ENCODE results near the gene AKAP3. TPM values are rescaled to one million over a fixed set of nuclear protein-coding genes. Genes with fewer than 3 reads are reported as not detected.

Gene AKAP3
- total and polyA plus RNA-seq, 12 donors = 0.40 to 7.4 (median 2.5) TPM

DNA sequence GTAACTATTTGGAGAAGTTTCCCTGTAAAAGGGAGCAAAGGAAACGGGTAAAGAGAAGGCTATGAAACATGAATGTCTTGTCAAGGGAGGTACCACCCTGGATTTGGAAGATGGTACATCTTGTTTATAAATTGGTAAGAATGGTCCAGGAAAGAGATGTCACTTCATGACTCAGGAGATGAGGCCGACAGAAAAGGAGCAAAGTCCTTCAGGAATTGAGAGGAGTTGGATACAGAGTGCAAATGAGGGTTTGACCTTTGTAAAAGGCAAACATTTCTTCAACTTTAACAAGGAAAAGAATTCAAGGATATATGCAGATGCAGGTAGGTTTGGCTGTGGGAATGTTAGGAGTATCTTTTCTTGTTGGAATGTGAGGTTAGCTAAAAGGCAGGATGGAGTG, 30.9 kb upstream of the AKAP3 start:
- H3K36me3 ChIP-seq (replicated peaks in 1 of 2) = peaks cover 0 to 20% of the 10 kb centered on the region in 2 donors
- no peak for DNase-seq
- no peaks in the 10 kb centered on the region for H3K27me3 ChIP-seq
- no peak overlapping the region for H3K4me3 ChIP-seq
- intact Hi-C loops (cut with DNase I) = no loop called here
- H3K4me1 ChIP-seq (replicated peaks in 1 of 2) = no peaks in the 10 kb centered on the region
- TF ChIP-seq, protein P1, sequence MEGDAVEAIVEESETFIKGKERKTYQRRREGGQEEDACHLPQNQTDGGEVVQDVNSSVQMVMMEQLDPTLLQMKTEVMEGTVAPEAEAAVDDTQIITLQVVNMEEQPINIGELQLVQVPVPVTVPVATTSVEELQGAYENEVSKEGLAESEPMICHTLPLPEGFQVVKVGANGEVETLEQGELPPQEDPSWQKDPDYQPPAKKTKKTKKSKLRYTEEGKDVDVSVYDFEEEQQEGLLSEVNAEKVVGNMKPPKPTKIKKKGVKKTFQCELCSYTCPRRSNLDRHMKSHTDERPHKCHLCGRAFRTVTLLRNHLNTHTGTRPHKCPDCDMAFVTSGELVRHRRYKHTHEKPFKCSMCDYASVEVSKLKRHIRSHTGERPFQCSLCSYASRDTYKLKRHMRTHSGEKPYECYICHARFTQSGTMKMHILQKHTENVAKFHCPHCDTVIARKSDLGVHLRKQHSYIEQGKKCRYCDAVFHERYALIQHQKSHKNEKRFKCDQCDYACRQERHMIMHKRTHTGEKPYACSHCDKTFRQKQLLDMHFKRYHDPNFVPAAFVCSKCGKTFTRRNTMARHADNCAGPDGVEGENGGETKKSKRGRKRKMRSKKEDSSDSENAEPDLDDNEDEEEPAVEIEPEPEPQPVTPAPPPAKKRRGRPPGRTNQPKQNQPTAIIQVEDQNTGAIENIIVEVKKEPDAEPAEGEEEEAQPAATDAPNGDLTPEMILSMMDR (IDR thresholded peaks at IDR 0.05) = no peak
- no peak for TF ChIP-seq POLR2A (IDR thresholded peaks at IDR 0.05)
- no peaks in the 10 kb centered on the region for H3K9me3 ChIP-seq (replicated peaks in 1 of 3)
- WGBS, 4 donors = 89 to 92% (median 91%) methylated on average over 2 of the region's 2 CpGs
- H3K27ac ChIP-seq = no peak overlapping the region

DNA sequence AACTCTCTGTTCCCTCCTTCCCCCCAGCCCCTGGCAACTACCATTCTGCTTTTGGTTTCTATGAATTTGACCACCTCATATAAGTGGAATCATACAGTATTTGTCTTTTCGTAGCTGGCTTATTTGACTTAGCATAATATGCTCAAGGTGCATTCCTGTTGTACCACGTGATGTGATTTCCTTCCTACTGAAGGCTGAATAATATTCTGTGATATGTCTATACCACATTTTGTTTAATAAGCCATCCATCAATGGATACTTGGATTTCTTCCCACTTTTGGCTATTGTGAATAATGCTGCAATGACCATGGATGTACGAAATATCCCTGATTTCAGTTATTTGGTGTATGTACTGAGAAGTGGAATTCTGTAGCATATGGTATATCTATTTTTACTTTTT, 16.4 kb upstream of the AKAP3 start:
- WGBS, 4 donors = 92 to 98% (median 95%) methylated on average over 3 of the region's 3 CpGs
- intact Hi-C loops (cut with DNase I) = no loop called here
- H3K4me1 ChIP-seq (replicated peaks in 1 of 2) = no peaks in the 10 kb centered on the region

DNA sequence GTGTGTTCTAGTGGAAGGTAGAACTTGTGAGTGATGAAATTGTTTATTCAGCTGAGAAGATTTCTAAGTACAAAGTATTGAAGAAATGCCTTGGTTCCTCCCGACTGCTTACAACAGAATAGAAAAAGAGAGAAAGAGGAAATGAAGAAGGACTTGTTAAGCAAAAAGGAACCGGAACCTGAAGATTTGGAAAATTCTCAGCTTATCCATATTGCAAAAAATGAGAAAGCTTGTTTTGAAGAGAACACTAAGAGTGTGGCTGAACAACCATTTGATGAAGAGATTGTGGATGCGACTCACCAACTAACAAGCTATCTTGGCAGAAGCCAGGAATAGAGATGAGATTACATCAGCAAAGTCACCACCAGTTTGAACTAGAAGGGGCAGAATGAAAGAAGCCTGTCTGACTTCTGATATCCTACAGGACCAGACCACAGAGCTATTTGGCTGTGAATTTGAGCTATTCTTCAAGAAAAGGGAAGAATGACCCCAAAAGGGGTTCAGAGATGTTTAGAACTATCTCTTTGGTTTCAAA, 15.2 kb upstream of the AKAP3 start:
- Histone ChIP-seq H3K9me3 (replicated peaks in 1 of 3) (no peaks in the 10 kb centered on the region), H3K4me1 (replicated peaks in 1 of 2) (no peaks in the 10 kb centered on the region), H3K27ac (no peak overlapping the region), H3K4me3 (no peak overlapping the region), H3K27me3 (no peaks in the 10 kb centered on the region), H3K36me3 (replicated peaks in 1 of 2) (peaks cover 0 to 89% of the 10 kb centered on the region in 2 donors)
- no peak for DNase-seq
- WGBS, 4 donors = 60 to 85% (median 77%) methylated on average over 3 of the region's 3 CpGs
- TF ChIP-seq, protein P1 (IDR thresholded peaks at IDR 0.05) = no peak
- TF ChIP-seq POLR2A (IDR thresholded peaks at IDR 0.05) = no peak
- intact Hi-C loops (cut with DNase I) = no loop called here

More for the DNA sequence above, 16.4 kb upstream of the AKAP3 start:
- H3K27me3 ChIP-seq = no peaks in the 10 kb centered on the region
- no peaks in the 10 kb centered on the region for H3K9me3 ChIP-seq (replicated peaks in 1 of 3)
- TF ChIP-seq POLR2A (IDR thresholded peaks at IDR 0.05) = no peak
- TF ChIP-seq, protein P1 (IDR thresholded peaks at IDR 0.05) = no peak
- H3K4me3 ChIP-seq = no peak overlapping the region
- no peak overlapping the region for H3K27ac ChIP-seq
- peaks cover 0 to 89% of the 10 kb centered on the region in 2 donors for H3K36me3 ChIP-seq (replicated peaks in 1 of 2)
- no peak for DNase-seq

DNA sequence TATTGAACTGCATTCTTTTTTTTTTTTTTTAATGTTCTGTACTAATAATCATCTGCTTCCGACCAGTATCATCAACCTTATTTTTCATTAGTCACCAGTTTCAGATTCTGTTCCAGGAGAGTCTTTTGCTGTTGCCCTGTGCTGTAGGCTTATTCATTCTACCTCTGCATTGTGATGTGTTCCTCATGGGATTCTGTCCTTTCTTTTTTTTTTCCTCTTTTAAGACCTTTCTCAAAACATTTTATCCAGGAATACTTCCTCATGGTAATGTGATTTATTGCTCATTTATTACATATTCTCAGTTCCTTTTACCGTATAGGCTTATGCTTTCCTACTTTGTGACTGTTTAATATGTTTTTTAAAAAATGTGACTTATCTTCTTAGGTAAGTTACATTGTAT, 4.8 kb upstream of the AKAP3 start:
- Histone ChIP-seq H3K27me3 (no peaks in the 10 kb centered on the region), H3K27ac (no peak overlapping the region), H3K9me3 (replicated peaks in 1 of 3) (no peaks in the 10 kb centered on the region), H3K4me1 (replicated peaks in 1 of 2) (peaks cover 0 to 22% of the 10 kb centered on the region in 2 donors), H3K4me3 (no peak overlapping the region), H3K36me3 (replicated peaks in 1 of 2) (peaks cover 0 to 40% of the 10 kb centered on the region in 2 donors)
- 59 to 66% (median 63%) methylated on average over 2 of the region's 2 CpGs for WGBS, 4 donors
- TF ChIP-seq, protein P1 (IDR thresholded peaks at IDR 0.05) = no peak
- TF ChIP-seq POLR2A (IDR thresholded peaks at IDR 0.05) = no peak
- no peak for DNase-seq
- intact Hi-C loops (cut with DNase I) = no loop called here

All from adrenal gland (tissue), 12 donors.